ENCODE measurements around the gene IMMP2L. TPM values are rescaled to one million over a fixed set of nuclear protein-coding genes. Genes with fewer than 3 reads are reported as not detected.

Gene IMMP2L
- total RNA-seq, 4 donors from 2014 or later: 13.5 to 23.7 (median 18.3) TPM

DNA sequence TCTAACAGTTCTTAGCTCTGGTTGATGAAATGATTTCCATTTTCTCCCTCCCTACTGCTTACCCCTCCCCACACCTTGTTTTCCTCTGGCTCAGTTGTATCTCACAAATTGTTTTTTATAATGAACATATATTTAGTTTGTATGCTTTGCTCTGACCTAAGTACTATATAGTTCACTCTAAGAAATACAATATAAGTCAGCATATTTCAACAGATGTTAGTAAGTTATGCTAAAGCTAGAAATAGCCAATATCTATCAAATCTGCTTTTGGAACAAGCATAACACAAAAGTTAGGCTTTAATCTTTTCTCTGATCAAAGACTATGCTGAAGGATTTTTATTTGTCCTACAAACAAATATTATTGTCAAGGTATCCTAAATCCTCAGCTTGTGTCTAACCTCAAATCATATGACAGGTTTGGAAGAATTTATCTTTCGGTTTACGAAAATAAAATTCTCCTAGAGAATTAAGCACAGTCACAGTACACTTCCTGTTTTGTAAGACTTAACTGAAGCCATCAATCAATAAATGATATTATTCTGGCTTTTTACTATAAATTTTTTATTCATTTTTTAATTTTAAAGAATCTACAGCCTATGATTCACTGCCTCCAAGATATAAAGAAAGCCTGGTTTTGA, 67.0 kb downstream of the IMMP2L start:
- no peak for DNase-seq (ENCODE audit: low spot score in 2 of 2)
- Histone ChIP-seq H3K36me3 (peaks cover 0 to 7% (median 0%) of the 10 kb centered on the region in 3 donors), H3K4me3 (no peak overlapping the region), H3K4me1 (no peaks in the 10 kb centered on the region), H3K9me3 (peaks cover 0 to 7% (median 0%) of the 10 kb centered on the region in 4 donors), H3K27me3 (no peaks in the 10 kb centered on the region), H3K27ac (no peak overlapping the region)
- WGBS, 2 donors: 89 to 95% methylated on average over 2 of the region's 2 CpGs
- TF ChIP-seq POLR2A (IDR thresholded peaks at IDR 0.05): no peak
- TF ChIP-seq EP300 (IDR thresholded peaks at IDR 0.05): no peak
- no peak for TF ChIP-seq CTCF (IDR thresholded peaks at IDR 0.05)

DNA sequence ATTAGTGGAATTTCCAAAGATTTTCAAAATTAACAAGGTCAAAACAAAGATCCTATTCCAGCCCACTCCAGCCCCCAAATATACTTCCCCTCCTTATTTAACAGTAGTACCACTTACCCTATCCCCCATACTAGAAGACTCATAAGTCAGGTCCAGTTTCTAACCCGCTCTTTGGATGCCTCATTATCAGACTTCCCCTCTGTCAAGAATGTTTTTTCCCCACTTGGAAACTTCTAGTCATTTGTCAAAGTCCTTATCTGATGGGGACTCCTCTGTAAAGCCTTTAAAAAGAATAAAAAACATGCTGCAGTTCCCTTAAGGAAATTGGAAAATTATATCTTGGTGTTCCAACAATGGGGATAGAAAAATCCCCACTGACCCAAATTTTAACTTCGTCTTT, 70.1 kb downstream of the IMMP2L start:
- Histone ChIP-seq H3K27ac (no peak overlapping the region), H3K4me3 (no peak overlapping the region), H3K9me3 (no peaks in the 10 kb centered on the region), H3K36me3 (no peaks in the 10 kb centered on the region), H3K4me1 (no peaks in the 10 kb centered on the region), H3K27me3 (no peaks in the 10 kb centered on the region)
- WGBS, 2 donors: 96 to 97% methylated on average over 2 of the region's 2 CpGs
- DNase-seq (ENCODE audit: low spot score in 2 of 2): no peak
- TF ChIP-seq CTCF (IDR thresholded peaks at IDR 0.05): no peak
- TF ChIP-seq POLR2A (IDR thresholded peaks at IDR 0.05): no peak
- TF ChIP-seq EP300 (IDR thresholded peaks at IDR 0.05): no peak

- peaks cover 0 to 4% (median 0%) of the 10 kb centered on the region in 4 donors for H3K4me1 ChIP-seq
- H3K4me3 ChIP-seq: no peak overlapping the region
- peak in 1 of 2 donors; percentile 55 for DNase-seq (ENCODE audit: low spot score in 2 of 2)
- no peaks in the 10 kb centered on the region for H3K36me3 ChIP-seq
- TF ChIP-seq POLR2A (IDR thresholded peaks at IDR 0.05) (no peak), CTCF (IDR thresholded peaks at IDR 0.05) (peak; percentile 57 to 73 (median 66)), EP300 (IDR thresholded peaks at IDR 0.05) (no peak)
- H3K27me3 ChIP-seq: no peaks in the 10 kb centered on the region
- no peaks in the 10 kb centered on the region for H3K9me3 ChIP-seq
- no peak overlapping the region for H3K27ac ChIP-seq
These were observed 75.7 kb downstream of the IMMP2L start for GRCh38 chr7:111486472-111487142.

DNA sequence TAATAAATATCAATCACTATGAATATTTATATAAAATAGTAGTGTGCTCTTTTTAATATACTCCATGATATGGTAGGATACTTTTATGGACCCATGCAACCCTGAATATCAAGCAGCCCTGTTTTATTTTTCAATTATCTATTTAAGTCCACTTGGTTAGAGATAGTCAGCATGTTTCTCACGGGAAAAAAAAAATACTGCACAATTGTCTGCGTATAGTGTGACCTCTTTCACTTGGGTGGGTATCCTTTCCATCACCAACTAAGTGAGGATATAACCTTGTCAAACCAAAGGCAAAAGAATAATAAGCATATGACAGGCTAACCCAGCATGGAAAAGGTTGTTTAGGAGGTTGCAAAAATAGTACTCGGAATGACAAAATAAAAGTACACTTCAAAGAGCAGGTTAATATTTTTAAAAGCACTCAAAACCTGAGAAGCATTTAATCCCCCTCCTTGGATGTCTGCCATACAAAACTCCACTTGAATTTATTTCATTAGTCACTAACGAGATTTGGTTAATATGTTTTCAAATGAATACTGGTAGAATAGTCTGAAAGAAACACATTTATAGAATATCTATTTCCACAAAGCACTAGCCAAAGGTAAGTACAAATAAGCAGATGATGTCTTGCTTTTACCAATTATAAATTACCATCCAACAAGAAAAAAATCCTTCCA, 76.5 kb downstream of the IMMP2L start:
- no peak for TF ChIP-seq POLR2A (IDR thresholded peaks at IDR 0.05)
- TF ChIP-seq EP300 (IDR thresholded peaks at IDR 0.05): no peak
- no peak for TF ChIP-seq CTCF (IDR thresholded peaks at IDR 0.05)
- no peak overlapping the region for H3K4me3 ChIP-seq
- no peaks in the 10 kb centered on the region for H3K27me3 ChIP-seq
- H3K4me1 ChIP-seq: peaks cover 0 to 4% (median 0%) of the 10 kb centered on the region in 4 donors
- no peak overlapping the region for H3K27ac ChIP-seq
- no peaks in the 10 kb centered on the region for H3K36me3 ChIP-seq
- DNase-seq (ENCODE audit: low spot score in 2 of 2): no peak
- WGBS, 2 donors: 85 to 86% methylated on average over 4 of the region's 4 CpGs
- H3K9me3 ChIP-seq: no peaks in the 10 kb centered on the region

GRCh38 chr7:111483078-111483477, 79.2 kb downstream of the IMMP2L start:
- no peak for DNase-seq (ENCODE audit: low spot score in 2 of 2)

More at GRCh38 chr7:111483078-111483477, 79.2 kb downstream of the IMMP2L start:
- Histone ChIP-seq H3K27me3 (no peaks in the 10 kb centered on the region), H3K36me3 (no peaks in the 10 kb centered on the region), H3K4me3 (no peak overlapping the region), H3K27ac (no peak overlapping the region), H3K9me3 (peaks cover 0 to 3% (median 0%) of the 10 kb centered on the region in 4 donors), H3K4me1 (peaks cover 0 to 4% (median 0%) of the 10 kb centered on the region in 4 donors)
- no peak for TF ChIP-seq POLR2A (IDR thresholded peaks at IDR 0.05)
- TF ChIP-seq EP300 (IDR thresholded peaks at IDR 0.05): no peak
- TF ChIP-seq CTCF (IDR thresholded peaks at IDR 0.05): no peak
- 69 to 100% methylated on average over 2 of the region's 2 CpGs for WGBS, 2 donors
